ENCODE data around the gene CD2BP2.

DNA sequence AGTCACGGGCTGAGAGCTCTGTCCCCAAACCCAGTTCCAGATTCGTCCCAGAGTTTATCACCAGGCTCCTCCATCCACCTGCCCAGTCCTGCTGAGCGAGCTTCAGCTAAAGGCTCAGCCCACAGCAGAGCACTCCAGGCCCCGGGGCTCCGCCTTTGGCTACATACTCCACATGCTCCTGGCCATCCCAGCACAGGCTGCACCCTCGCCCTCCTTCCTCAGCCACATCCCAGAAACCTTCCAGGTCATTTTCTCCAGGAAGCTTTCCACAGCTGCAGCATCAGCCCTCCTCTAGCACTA is 4.7 kb upstream of the CD2BP2 start:
- no peak for TF ChIP-seq FOXA1 (IDR thresholded peaks at IDR 0.05)
- TF ChIP-seq, protein P1, sequence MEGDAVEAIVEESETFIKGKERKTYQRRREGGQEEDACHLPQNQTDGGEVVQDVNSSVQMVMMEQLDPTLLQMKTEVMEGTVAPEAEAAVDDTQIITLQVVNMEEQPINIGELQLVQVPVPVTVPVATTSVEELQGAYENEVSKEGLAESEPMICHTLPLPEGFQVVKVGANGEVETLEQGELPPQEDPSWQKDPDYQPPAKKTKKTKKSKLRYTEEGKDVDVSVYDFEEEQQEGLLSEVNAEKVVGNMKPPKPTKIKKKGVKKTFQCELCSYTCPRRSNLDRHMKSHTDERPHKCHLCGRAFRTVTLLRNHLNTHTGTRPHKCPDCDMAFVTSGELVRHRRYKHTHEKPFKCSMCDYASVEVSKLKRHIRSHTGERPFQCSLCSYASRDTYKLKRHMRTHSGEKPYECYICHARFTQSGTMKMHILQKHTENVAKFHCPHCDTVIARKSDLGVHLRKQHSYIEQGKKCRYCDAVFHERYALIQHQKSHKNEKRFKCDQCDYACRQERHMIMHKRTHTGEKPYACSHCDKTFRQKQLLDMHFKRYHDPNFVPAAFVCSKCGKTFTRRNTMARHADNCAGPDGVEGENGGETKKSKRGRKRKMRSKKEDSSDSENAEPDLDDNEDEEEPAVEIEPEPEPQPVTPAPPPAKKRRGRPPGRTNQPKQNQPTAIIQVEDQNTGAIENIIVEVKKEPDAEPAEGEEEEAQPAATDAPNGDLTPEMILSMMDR (IDR thresholded peaks at IDR 0.05; ENCODE audit: low read depth, low read length, missing input control): no peak
- no peak for TF ChIP-seq JUND (IDR thresholded peaks at IDR 0.05)
- no peak for TF ChIP-seq RAD21 (IDR thresholded peaks at IDR 0.05)
- TF ChIP-seq, protein P2, sequence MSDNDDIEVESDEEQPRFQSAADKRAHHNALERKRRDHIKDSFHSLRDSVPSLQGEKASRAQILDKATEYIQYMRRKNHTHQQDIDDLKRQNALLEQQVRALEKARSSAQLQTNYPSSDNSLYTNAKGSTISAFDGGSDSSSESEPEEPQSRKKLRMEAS (IDR thresholded peaks at IDR 0.05): no peak
- no peak for TF ChIP-seq TAF1 (conservative IDR thresholded peaks at IDR 0.05)
- no peak for TF ChIP-seq EGR1 (IDR thresholded peaks at IDR 0.05; ENCODE audit: low read depth in 2 of 2)
- no peak for TF ChIP-seq YY1 (IDR thresholded peaks at IDR 0.05)
- no peak for TF ChIP-seq GABPA (IDR thresholded peaks at IDR 0.05 in 1 of 2, conservative IDR thresholded peaks at IDR 0.05 in 1 of 2)
- TF ChIP-seq, protein P3, sequence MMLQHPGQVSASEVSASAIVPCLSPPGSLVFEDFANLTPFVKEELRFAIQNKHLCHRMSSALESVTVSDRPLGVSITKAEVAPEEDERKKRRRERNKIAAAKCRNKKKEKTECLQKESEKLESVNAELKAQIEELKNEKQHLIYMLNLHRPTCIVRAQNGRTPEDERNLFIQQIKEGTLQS (IDR thresholded peaks at IDR 0.05): no peak
- TF ChIP-seq SP1 (IDR thresholded peaks at IDR 0.05): no peak

Data from liver (tissue), 3 donors.